Body of pancreas (tissue), 4 donors: Measurements from ENCODE around the gene ADRM1. TPM values are rescaled to one million over a fixed set of nuclear protein-coding genes. Genes with fewer than 3 reads are reported as not detected.

ENCODE experiments used
- ATAC-seq: fragments of 150-250 bp; one replicate; pipeline ENCODE4 v1.9.1; 2016
- DNase-seq, 4 donors: peaks; one replicate each; pipeline ENCODE4 v3.0.0-alpha.2; 2019
- H3K27ac ChIP-seq, 4 donors: fragments of 200-600 bp; sonication (generic); 1 replicate in 3 of 4; 2 replicates in 1 of 4; pipeline versions ENCODE4 v1.5.1 to v1.6.1; 2016 to 2019; ENCODE audit warnings: mild to moderate bottlenecking in 1 of 4, mixed read lengths in 1 of 4, moderate library complexity in 1 of 4
- H3K27me3 ChIP-seq, 2 donors: fragments of 200-600 bp; sonication (generic); one replicate each; pipeline ENCODE4 v1.6.0; 2016; ENCODE audit warnings: mild to moderate bottlenecking in 1 of 2
- H3K36me3 ChIP-seq, 2 donors: fragments of 200-600 bp; sonication (generic); replicated peaks in 1 of 2; 2 replicates each; pipeline ENCODE4 v1.5.1; 2016; ENCODE audit warnings: low read depth in 2 of 2; ENCODE audit not compliant: insufficient read depth in 1 of 2
- H3K4me1 ChIP-seq: fragments of 200-600 bp; sonication (generic); one replicate; pipeline ENCODE4 v1.6.0; 2016
- H3K4me3 ChIP-seq, 2 donors: fragments of 200-600 bp; sonication (generic); 1 replicate in 1 of 2; 2 replicates in 1 of 2; pipeline ENCODE4 v1.5.1; 2016 to 2019
- H3K9me3 ChIP-seq, 3 donors: fragments of 200-600 bp; sonication (generic); 1 replicate in 2 of 3; 2 replicates in 1 of 3; pipeline ENCODE4 v1.5.1; 2016
- CTCF ChIP-seq, 7 experiments: fragments of 450-650 bp in 4 of 7; fragments of 200-600 bp in 3 of 7; sonication (generic) in 3 of 7; IDR thresholded peaks; one replicate each; pipeline ENCODE4 v1.5.1; 2016 to 2019; ENCODE audit warnings: antibody characterized with exemption in 7 of 7
- POLR2A ChIP-seq, 3 donors: fragments of 450-650 bp; IDR thresholded peaks; one replicate each; pipeline ENCODE4 v1.6.1; 2016; ENCODE audit warnings: antibody characterized with exemption in 3 of 3, mild to moderate bottlenecking in 2 of 3
- WGBS, 2 donors: methylation state at CpG; one replicate each; pipeline ENCODE4 v1.1.5; 2017; 5-methylcytosine and 5-hydroxymethylcytosine counted together
- intact Hi-C: fragments of 100-400 bp; cut with DNase I; formaldehyde crosslinking; loops from one replicate; pipeline ENCODE4 v1.15.1; 2023
- total RNA-seq, 2 donors: library from RNA; depleted of rRNA; stranded (reverse); fragments of >200 nt; gene quantifications; one replicate each; pipeline ENCODE4 v1.1.0, GENCODE V29; 2016

The ADRM1 gene
- total RNA-seq, 2 donors from 2014 or later, result 79.9 to 104 TPM

DNA sequence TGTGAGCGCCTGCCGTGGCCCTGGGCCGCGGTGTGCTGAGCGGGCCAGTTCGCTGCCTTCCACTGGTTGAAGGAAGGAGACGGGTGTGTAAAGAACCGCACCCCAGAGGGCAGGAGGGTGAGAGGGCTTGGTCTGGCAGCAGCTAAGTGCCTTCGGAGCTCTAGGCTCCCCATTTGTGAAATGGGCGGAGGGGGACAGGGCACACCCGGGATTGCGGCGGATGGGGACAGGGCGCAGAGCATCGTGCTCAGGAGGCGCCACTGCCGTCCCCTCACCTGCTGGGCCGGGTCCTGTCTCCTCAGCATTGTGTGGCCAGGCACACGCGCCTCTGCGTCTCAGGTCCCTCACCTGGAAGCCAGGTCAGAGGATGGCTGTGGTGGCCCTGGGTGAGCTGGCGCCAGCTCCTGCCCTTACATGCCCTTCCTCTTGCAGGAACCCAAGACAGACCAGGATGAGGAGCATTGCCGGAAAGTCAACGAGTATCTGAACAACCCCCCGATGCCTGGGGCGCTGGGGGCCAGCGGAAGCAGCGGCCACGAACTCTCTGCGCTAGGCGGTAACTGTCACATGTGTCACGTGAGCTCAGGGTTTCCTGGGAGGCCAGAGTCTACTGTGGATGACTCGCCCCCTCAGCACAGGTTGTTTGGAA is 3.1 kb downstream of the ADRM1 start:
- TF ChIP-seq POLR2A (IDR thresholded peaks at IDR 0.05) (no peak), CTCF (IDR thresholded peaks at IDR 0.05) (no peak)
- Histone ChIP-seq H3K27ac (peak overlapping the region; percentile 43 to 99 (median 98)), H3K27me3 (no peaks in the 10 kb centered on the region), H3K4me1 (peaks cover 31% of the 10 kb centered on the region), H3K4me3 (no peak overlapping the region), H3K36me3 (peaks cover 19 to 22% of the 10 kb centered on the region in 2 donors), H3K9me3 (no peaks in the 10 kb centered on the region)
- intact Hi-C loops, result loop anchor here (5.0 kb wide), 1 partner anchor 76 kb away; no protein-coding TSS in a partner anchor
- 63 to 68% methylated on average over 9 to 33 of the region's 33 CpGs for WGBS, 2 donors
- no peak for DNase-seq
- ATAC-seq, result no peak

GRCh38 chr20:62306414-62307187 is 3.8 kb downstream of the ADRM1 start:
- Histone ChIP-seq H3K27ac (peak overlapping the region in 3 of 4 donors; percentile 30 to 99 (median 99)), H3K4me3 (no peak overlapping the region), H3K4me1 (peaks cover 31% of the 10 kb centered on the region), H3K9me3 (no peaks in the 10 kb centered on the region), H3K36me3 (peaks cover 19 to 22% of the 10 kb centered on the region in 2 donors), H3K27me3 (no peaks in the 10 kb centered on the region)
- DNase-seq (no peak), ATAC-seq (no peak)
- TF ChIP-seq CTCF (IDR thresholded peaks at IDR 0.05) (no peak), POLR2A (IDR thresholded peaks at IDR 0.05) (no peak)
- 83 to 92% methylated on average over 14 to 26 of the region's 27 CpGs for WGBS, 2 donors
- intact Hi-C loops, result loop anchor here (5.0 kb wide), 1 partner anchor 76 kb away; no protein-coding TSS in a partner anchor

DNA sequence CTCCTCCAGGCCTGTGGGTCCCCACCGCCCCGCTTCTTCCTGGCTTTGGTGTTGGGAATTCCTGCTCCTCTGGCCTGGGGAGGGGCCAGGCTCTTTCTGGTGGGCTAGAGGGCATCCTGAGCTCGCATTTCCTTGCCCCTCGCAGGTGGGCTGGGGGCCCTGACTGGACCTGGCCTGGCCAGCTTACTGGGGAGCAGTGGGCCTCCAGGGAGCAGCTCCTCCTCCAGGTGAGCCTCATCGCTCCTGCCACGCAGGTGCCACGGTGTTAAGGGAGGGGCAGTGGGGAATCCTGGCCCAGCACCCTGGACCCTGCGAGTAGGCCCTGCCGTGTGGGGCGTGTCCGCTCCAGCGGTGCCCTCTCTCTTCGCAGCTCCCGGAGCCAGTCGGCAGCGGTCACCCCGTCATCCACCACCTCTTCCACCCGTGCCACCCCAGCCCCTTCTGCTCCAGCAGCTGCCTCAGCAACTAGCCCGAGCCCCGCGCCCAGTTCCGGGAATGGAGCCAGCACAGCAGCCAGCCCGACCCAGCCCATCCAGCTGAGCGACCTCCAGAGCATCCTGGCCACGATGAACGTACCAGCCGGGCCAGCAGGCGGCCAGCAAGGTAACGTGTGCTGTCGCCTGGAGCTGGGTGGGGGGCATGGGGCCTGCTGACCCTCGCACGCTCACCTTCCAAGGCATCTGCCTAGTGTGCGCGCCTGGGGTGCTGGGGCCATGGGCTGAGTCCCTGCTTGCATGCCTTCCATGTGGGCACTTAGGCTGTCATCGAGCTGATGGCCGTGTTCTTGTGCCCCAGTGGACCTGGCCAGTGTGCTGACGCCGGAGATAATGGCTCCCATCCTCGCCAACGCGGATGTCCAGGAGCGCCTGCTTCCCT is 4.7 kb downstream of the ADRM1 start:
- no peak overlapping the region for H3K27ac ChIP-seq
- DNase-seq (peak in 1 of 4 donors; percentile 39), ATAC-seq (no peak)
- WGBS, 2 donors, result 78 to 79% methylated on average over 10 to 41 of the region's 42 CpGs
- no peak overlapping the region for H3K4me3 ChIP-seq
- intact Hi-C loops, result loop anchor here (5.0 kb wide), 1 partner anchor 75 kb away; no protein-coding TSS in a partner anchor
- H3K9me3 ChIP-seq, result no peaks in the 10 kb centered on the region
- TF ChIP-seq POLR2A (IDR thresholded peaks at IDR 0.05) (no peak), CTCF (IDR thresholded peaks at IDR 0.05) (no peak)
- H3K27me3 ChIP-seq, result no peaks in the 10 kb centered on the region
- peaks cover 19 to 22% of the 10 kb centered on the region in 2 donors for H3K36me3 ChIP-seq
- H3K4me1 ChIP-seq, result peaks cover 31% of the 10 kb centered on the region

DNA sequence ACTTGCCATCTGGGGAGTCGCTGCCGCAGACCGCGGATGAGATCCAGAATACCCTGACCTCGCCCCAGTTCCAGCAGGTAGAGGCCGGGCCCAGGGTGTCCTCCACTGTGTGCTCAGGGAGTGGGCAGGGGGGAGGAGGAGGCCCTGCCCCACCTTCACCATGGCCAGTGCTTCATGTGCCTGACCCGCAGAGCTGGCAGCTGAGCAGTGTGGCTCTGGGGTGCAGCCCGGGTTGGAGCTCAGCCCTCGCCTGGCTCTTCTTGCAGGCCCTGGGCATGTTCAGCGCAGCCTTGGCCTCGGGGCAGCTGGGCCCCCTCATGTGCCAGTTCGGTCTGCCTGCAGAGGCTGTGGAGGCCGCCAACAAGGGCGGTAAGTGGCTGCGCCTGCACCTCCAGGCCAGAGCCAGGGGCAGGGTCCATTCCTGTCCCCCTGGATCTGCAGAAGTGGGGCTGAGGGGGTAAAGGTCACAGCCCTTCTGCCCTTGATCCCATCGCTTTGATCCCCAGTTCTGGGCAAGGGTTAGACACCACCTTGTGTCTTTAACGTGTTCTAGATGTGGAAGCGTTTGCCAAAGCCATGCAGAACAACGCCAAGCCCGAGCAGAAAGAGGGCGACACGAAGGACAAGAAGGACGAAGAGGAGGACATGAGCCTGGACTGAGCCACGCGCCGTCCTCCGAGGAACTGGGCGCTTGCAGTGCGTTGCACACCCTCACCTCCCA is 5.5 kb downstream of the ADRM1 start:
- H3K4me1 ChIP-seq, result peaks cover 31% of the 10 kb centered on the region
- TF ChIP-seq CTCF (IDR thresholded peaks at IDR 0.05), result no peak
- no peak for TF ChIP-seq POLR2A (IDR thresholded peaks at IDR 0.05)
- no peak overlapping the region for H3K4me3 ChIP-seq
- H3K27me3 ChIP-seq, result no peaks in the 10 kb centered on the region
- peaks cover 19 to 22% of the 10 kb centered on the region in 2 donors for H3K36me3 ChIP-seq
- DNase-seq, result no peak
- WGBS, 2 donors, result 85 to 88% methylated on average over 14 to 25 of the region's 29 CpGs
- H3K27ac ChIP-seq, result no peak overlapping the region
- intact Hi-C loops, result loop anchor here (5.0 kb wide), 1 partner anchor 74 kb away; no protein-coding TSS in a partner anchor
- ATAC-seq, result no peak
- H3K9me3 ChIP-seq, result no peaks in the 10 kb centered on the region
